Measurements from ENCODE around the gene ADGRG3. TPM values are rescaled to one million over a fixed set of nuclear protein-coding genes. Genes with fewer than 3 reads are reported as not detected.

ADGRG3 gene
- total and polyA plus RNA-seq, 9 of the 15 experiments (the other 6 are each of a cell fraction or from before 2014, with no cell fraction given), result 0.09 to 0.52 (median 0.14) TPM; not detected in 3

DNA sequence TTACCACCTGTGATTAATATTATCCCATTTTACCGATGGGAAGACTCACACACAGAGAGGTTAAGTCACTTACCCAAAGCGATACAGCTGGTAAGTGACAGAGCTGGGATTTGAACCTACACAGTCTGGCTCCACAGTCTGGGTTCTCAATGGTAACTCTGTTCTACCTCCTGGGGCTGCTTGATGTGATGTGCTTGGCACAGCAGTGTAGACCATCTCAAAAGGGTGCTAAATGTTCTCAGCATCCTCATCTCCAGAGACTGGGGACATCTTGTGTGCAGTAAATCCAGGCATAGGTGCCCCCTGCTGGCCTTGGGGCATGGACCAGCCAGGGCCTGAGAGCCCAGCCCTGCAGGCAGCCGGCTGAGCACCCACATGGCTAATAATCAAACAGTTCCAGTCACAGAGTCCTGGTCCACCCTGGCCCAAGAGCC, 52.1 kb downstream of the ADGRG3 start (continued):
- TF ChIP-seq, protein P1, sequence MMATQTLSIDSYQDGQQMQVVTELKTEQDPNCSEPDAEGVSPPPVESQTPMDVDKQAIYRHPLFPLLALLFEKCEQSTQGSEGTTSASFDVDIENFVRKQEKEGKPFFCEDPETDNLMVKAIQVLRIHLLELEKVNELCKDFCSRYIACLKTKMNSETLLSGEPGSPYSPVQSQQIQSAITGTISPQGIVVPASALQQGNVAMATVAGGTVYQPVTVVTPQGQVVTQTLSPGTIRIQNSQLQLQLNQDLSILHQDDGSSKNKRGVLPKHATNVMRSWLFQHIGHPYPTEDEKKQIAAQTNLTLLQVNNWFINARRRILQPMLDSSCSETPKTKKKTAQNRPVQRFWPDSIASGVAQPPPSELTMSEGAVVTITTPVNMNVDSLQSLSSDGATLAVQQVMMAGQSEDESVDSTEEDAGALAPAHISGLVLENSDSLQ (IDR thresholded peaks at IDR 0.05), result no peak
- no peak for TF ChIP-seq NR2F6 (CRISPR knock-in tag; IDR thresholded peaks at IDR 0.05)
- TF ChIP-seq RBFOX2 (IDR thresholded peaks at IDR 0.05; ENCODE audit: low read depth, low read length), result no peak
- TF ChIP-seq ZNF274 (IDR thresholded peaks at IDR 0.05; ENCODE audit: borderline replicate concordance, low read depth, low read length), result no peak
- TF ChIP-seq, protein P2, sequence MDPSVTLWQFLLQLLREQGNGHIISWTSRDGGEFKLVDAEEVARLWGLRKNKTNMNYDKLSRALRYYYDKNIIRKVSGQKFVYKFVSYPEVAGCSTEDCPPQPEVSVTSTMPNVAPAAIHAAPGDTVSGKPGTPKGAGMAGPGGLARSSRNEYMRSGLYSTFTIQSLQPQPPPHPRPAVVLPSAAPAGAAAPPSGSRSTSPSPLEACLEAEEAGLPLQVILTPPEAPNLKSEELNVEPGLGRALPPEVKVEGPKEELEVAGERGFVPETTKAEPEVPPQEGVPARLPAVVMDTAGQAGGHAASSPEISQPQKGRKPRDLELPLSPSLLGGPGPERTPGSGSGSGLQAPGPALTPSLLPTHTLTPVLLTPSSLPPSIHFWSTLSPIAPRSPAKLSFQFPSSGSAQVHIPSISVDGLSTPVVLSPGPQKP (CRISPR knock-in tag; IDR thresholded peaks at IDR 0.05), result no peak
- TF ChIP-seq, protein P3, sequence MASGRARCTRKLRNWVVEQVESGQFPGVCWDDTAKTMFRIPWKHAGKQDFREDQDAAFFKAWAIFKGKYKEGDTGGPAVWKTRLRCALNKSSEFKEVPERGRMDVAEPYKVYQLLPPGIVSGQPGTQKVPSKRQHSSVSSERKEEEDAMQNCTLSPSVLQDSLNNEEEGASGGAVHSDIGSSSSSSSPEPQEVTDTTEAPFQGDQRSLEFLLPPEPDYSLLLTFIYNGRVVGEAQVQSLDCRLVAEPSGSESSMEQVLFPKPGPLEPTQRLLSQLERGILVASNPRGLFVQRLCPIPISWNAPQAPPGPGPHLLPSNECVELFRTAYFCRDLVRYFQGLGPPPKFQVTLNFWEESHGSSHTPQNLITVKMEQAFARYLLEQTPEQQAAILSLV (tag; IDR thresholded peaks at IDR 0.05), result no peak
- peak; percentile 63; the same call in 1 of the 2 replicates for TF ChIP-seq CC2D1A (IDR thresholded peaks at IDR 0.05)
- TF ChIP-seq, protein P4, sequence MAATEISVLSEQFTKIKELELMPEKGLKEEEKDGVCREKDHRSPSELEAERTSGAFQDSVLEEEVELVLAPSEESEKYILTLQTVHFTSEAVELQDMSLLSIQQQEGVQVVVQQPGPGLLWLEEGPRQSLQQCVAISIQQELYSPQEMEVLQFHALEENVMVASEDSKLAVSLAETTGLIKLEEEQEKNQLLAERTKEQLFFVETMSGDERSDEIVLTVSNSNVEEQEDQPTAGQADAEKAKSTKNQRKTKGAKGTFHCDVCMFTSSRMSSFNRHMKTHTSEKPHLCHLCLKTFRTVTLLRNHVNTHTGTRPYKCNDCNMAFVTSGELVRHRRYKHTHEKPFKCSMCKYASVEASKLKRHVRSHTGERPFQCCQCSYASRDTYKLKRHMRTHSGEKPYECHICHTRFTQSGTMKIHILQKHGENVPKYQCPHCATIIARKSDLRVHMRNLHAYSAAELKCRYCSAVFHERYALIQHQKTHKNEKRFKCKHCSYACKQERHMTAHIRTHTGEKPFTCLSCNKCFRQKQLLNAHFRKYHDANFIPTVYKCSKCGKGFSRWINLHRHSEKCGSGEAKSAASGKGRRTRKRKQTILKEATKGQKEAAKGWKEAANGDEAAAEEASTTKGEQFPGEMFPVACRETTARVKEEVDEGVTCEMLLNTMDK (IDR thresholded peaks at IDR 0.05; ENCODE audit: borderline replicate concordance, insufficient read depth, low read depth, low read length, poor library complexity, severe bottlenecking), result peak; percentile 87
- TF ChIP-seq JUN (IDR thresholded peaks at IDR 0.05; ENCODE audit: borderline replicate concordance, low read depth, low read length), result no peak
- TF ChIP-seq JUN (CRISPR knock-in tag; IDR thresholded peaks at IDR 0.05; ENCODE audit: borderline replicate concordance), result no peak
- TF ChIP-seq, protein P5, sequence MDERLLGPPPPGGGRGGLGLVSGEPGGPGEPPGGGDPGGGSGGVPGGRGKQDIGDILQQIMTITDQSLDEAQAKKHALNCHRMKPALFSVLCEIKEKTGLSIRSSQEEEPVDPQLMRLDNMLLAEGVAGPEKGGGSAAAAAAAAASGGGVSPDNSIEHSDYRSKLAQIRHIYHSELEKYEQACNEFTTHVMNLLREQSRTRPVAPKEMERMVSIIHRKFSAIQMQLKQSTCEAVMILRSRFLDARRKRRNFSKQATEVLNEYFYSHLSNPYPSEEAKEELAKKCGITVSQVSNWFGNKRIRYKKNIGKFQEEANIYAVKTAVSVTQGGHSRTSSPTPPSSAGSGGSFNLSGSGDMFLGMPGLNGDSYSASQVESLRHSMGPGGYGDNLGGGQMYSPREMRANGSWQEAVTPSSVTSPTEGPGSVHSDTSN (CRISPR knock-in tag; IDR thresholded peaks at IDR 0.05; ENCODE audit: low read depth), result no peak
- TF ChIP-seq, protein P5 (tag; conservative IDR thresholded peaks at IDR 0.05; ENCODE audit: low read depth), result no peak
- peak; percentile 90; the same call in 1 of the 2 replicates for TF ChIP-seq CTBP1 (IDR thresholded peaks at IDR 0.05; ENCODE audit: borderline replicate concordance)
- TF ChIP-seq ZNF707 (CRISPR knock-in tag; conservative IDR thresholded peaks at IDR 0.05), result no peak
